SH-SY5Y (cell line): Measurements from ENCODE around the gene AMIGO1.

Source experiments
- GATA2 ChIP-seq: IDR thresholded peaks from 2 replicates; pipeline ENCODE4 v1.6.1; 2011; ENCODE audit warnings: mild to moderate bottlenecking, low read depth, low read length
- GATA3 ChIP-seq: IDR thresholded peaks from 2 replicates; pipeline ENCODE4 v1.6.1; 2011; ENCODE audit warnings: low read depth, mild to moderate bottlenecking, low read length, moderate library complexity

The AMIGO1 gene

DNA sequence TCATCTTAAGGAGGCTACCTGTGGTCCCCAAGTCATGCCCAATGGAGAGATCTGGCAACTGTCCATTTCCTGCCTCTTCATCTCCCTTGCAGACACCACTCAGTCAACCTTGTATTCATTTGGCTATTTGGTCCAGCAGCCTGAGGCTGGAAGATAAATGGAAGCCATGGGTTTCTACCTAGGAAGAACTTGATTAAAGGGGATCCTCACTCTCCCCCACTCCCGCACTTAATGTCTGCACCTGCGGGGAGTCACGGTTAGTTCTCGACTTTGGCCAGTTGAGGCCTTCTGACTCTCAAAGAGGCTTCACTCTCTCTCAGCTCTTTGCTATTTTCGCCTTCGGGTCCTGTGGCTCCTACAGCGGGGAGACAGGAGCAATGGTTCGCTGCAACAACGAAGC, 34.3 kb downstream of the AMIGO1 start:
- no peak for TF ChIP-seq GATA2
- TF ChIP-seq GATA3: no peak

DNA sequence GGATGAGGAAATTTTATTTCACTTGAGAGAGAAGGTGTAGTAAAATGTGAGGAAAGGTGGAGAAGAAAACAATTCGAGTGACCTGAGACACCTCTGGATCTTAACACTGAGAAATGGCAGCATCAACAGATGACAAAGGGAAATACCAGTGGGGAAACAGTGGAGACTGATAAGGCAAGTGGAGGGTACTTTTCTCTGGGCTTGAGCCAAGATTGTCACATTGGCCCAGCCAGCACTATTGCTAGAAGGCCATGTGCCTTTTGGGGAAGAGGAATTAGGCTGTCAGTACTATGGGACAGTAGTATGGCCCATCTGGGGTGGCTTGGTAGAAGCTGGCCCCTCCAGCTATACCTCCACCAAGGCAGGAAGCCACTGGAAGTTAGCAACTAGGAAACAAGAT, 34.8 kb downstream of the AMIGO1 start:
- TF ChIP-seq GATA2: no peak
- TF ChIP-seq GATA3: no peak

DNA sequence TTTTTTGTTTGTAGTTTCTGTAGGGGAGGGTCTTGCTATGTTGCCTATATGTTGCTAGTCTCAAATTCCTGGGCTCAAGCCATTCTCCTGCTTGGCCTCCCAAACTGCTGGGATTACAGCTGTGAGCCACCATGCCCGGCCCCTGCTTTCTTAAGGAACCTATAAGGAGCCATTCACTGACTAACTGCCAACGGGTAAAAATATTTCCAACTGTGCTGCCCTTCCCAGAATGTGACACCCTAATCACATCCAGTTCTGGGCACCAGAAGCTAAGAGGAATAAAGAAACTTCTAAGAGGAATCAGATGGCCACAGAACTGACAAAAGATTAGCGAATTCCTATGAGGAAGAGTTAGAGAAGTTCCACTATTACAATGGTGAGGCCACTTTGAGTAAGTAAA, 36.7 kb downstream of the AMIGO1 start:
- TF ChIP-seq GATA3: no peak

DNA sequence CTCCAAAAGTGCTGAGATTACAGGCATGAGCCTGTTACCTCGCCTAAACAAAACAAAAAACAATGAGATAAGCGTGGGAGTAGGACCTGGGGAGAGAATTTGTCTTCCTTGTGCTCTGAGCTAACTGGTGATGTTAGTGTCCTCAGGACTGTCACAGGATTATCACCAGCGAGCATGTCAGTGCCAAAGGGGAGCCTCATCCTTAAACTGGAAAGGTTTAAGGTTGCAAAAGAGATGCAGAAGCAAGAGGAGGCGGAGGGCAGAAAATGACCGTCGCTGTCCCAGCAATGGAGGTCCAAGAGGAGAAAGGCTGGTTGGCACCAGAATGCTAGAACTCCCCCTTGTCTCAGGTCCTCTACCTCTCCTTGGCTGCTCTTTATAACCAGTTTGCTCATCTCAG, 39.3 kb downstream of the AMIGO1 start:
- TF ChIP-seq GATA2 (no peak), GATA3 (no peak)

DNA sequence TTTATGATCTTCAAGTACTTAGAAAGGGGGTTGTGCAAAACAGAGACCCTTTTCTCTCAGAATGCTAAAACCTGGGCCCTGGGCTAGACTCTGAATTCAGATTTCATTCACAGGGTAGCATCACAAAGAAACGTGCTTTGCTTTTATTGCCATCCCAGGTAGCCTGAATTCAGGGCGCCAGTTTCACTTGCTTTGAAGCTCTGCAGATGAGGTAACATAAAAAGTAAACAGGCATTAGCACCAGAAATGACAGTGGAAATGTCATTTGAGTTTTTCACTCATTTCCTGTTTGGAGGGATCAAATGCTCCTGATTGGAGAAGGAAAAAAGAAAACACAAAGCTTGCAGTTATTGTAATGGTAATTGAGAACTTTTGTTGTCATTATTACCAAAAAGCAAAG, 40.6 kb downstream of the AMIGO1 start:
- TF ChIP-seq GATA2 (no peak), GATA3 (no peak)

DNA sequence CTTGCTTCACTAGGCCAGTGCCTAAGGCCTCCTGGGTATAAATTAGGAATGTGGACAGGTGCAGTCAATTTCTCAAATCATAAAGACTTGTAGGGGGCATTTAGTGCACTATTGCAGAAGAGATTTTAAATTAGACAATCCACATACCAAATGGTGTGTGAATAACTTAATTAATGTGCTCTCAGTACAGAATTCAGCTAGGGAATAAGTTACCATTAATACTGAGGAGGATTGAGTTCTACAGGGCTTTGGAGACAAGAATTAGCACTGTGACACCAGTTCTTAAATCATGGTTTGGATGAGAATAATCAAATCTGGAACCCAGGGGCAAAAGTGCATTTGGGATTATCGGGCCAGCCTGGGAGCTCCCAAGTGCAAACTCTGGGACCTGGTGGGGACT, 41.5 kb downstream of the AMIGO1 start:
- TF ChIP-seq GATA2: no peak
- TF ChIP-seq GATA3: no peak

DNA sequence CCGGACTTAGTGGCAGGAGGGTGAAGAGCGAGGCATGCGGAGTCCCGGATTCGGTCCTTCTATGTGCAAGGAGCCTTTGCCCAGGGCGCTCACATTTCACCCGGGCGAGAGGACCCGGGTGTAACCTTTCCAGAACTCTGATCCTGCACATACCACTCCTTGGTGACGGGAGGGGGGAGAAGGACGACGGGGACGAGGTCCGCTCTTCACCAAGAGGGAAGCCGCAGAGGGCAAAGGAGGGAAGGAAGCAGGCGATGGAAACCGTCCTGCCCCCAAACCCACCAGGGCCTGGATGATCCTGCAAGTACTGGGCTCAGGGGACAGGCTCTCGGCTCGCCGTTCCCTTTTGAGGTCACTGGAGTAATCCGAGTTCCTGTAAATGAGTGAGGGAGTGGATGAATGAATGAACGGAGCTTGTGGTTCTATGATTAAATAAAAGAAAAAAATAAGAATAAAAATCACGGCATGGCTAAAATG, 42.2 kb downstream of the AMIGO1 start:
- TF ChIP-seq GATA3: no peak
- TF ChIP-seq GATA2: no peak

DNA sequence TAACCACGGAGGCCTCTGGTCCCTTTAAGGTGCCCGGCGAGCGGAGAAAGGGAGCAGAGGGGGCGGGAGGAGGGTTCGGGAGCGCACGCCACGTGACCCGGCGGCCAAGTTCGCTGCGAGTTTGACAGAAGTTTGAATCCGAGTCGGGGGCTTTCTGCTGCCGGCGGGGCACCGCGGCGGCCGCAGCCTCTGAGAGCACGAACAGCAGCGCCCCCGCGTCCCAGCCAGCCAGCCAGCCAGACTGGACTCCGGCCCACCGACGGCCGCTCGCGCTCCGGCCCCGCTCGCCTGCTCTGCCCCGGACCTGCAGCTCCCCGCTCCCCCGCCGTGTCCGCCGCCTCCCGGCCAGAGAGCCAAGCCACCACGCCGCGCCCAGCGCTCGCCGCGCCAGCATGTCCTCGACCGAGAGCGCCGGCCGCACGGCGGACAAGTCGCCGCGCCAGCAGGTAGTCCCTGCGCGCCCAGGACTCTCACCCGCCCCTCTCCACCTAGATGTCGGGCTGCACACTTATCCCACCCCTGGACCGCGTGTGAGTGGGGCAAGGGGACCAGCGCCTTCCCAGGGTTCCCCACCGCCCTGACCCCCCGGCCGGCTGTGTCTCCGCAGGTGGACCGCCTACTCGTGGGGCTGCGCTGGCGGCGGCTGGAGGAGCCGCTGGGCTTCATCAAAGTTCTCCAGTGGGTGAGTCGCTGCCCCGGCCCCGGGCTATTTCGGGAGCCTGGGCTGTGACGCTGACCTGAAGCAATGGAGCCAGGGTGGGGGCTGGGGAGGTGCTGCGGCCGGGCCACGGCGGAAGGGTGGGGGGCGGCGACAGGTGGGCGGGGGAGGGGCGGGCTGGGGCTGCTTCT, 42.9 kb downstream of the AMIGO1 start, which contains the start of gene SYPL2:
Gene SYPL2 (plus strand): TSS at position 95 of the 849 bp plus-strand sequence. CDS start 298 bp downstream, at position 393.
- TF ChIP-seq GATA3 (no peak), GATA2 (no peak)

DNA sequence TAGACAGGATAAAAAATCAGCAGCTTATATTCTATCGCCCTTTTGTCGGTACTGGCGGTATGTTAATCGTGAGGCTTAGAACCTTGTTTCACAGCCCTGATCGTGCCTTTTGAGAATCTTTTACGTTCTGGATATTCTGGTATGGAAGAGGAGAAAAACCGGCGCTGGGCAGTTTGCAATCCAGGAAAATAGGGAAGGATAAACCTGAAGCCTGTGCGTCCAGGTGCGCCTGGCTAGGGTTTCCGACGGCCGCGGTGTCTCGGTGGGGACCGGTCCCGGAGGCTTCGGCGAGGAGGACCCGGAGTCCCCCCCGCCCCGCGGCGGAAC, 43.4 kb downstream of the AMIGO1 start:
- TF ChIP-seq GATA2: no peak
- TF ChIP-seq GATA3: no peak

DNA sequence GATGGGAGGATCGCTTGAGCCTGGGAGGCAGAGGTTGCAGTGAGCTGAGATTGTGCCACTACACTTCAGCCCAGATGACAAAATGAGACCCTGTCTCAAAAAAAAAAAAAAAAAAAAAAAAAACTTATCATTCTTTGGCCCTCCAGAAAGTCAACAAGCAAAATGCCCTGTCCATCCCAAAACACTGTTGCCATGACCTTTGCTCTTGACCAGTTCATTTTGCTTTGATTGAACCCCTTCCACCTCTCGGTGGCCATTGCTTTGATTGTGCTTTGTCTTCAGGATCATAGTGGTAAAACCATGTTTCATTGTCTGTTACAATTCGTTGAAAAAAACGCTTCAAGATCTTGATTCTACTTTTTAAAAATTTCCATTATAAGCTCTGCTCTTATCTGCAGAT, 51.7 kb downstream of the AMIGO1 start:
- TF ChIP-seq GATA2 (no peak), GATA3 (no peak)

DNA sequence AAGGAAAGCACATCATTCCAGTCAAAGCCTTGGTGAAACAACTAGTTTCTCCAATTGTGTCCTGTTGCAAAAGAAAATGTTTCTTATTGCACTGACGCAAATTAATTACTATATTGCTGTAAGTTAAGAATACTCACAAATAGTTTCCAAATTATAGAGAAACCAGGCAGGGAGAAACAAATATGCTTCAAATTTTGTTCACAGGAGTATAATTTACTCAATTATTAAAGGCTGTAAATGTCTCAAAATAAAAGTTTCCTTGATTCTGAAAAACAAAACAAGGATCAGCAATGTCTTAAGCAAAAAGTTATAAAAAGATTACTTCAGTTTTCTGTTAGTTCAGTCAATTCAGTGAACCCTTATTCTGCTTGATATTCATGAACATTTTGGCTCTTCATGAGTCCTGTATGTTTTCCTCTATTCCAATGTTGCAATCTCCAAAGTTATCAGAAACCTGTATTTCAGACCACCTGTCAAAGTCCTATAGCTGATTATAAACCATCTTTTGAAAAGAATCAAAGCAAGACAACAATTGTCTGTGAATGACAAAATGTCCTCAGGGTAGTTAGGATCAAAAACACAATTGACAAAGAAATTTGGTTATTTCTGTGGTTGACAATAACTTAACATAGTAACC, 54.9 kb downstream of the AMIGO1 start:
- no peak for TF ChIP-seq GATA3
- no peak for TF ChIP-seq GATA2
